ENCODE results near the gene SEPHS2.

DNA sequence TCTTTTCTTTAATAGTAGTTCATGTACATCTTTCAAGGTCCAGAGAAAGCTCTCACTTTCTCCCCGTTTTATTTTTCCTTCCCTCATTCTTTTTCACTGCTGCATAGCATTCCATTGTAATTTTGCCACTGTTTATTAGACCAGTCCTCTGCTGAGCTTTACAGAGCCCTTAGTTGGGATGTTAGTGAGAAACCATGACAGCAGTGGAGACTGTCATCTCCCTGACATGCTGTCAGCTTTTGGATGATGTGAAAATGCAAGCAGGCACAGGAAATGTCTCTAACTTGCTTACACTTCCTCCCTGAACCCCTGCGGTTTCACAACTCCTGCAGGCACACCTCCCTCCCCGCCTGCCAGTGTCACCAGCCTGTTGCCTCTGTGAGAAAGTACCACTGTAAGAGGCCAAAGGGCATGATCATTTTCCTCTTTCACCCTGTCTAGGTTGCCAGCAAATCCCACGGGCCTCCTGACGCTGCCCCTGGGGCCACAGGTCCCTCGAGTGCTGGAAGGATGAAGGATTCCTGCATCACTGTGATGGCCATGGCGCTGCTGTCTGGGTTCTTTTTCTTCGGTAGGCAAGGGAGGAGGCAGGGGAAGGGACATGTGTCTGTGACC is 26.8 kb upstream of the SEPHS2 start, which contains the start of gene ITGAL:
- no peak for TF ChIP-seq EZH2 (IDR thresholded peaks at IDR 0.05)
- no peak for TF ChIP-seq CTCF (IDR thresholded peaks at IDR 0.05)
